Measurements from ENCODE around the gene RMND5A.

DNA sequence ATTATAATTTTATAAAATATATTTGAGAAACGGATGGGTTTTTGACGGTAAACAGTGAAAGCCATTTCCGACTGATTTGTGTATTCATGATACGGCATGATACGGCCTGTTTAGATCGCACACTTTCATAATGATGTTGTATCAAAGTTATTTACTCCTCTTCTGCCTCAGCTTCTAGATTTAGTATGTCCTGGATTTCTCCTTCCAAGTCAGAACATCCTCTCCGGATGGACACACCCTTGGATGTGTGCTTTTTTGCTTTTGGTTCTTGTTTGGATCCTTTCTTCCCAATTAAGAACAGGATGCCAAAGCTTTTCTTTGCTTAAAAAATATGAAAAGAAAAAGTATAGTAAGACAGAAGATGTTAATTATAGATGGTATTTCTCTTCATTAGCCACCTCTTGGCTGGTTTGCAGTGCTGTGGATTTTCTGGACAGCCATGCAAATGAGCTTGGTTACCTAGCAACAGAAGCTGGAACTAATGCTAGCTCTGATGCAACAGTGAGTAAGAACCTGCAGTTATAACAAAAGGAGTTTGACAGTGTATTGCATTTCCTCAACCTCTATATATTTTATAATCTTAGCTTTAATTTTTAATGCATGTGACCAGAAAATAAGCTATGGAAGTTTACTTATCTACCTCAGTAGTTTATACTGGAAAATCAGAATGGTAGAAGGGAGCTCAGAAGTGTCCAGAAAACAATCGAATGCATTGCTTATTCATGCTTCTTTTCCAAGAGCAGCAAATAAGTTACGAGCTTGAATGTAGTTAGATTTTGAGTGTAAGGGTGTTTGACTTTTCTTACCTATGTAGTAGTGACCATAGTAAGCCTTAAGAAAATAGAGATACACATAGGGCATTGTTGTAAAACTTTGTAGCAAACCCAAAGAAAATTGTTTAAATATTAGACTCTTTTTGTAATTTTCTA lies 27.9 kb downstream of the RMND5A start:
- TF ChIP-seq, protein P1, sequence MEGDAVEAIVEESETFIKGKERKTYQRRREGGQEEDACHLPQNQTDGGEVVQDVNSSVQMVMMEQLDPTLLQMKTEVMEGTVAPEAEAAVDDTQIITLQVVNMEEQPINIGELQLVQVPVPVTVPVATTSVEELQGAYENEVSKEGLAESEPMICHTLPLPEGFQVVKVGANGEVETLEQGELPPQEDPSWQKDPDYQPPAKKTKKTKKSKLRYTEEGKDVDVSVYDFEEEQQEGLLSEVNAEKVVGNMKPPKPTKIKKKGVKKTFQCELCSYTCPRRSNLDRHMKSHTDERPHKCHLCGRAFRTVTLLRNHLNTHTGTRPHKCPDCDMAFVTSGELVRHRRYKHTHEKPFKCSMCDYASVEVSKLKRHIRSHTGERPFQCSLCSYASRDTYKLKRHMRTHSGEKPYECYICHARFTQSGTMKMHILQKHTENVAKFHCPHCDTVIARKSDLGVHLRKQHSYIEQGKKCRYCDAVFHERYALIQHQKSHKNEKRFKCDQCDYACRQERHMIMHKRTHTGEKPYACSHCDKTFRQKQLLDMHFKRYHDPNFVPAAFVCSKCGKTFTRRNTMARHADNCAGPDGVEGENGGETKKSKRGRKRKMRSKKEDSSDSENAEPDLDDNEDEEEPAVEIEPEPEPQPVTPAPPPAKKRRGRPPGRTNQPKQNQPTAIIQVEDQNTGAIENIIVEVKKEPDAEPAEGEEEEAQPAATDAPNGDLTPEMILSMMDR (IDR thresholded peaks at IDR 0.05 in 8 of 11, conservative IDR thresholded peaks at IDR 0.05 in 3 of 11), result no peak
- no peak for TF ChIP-seq POLR2A (IDR thresholded peaks at IDR 0.05)
- no peak for TF ChIP-seq POLR2AphosphoS5 (IDR thresholded peaks at IDR 0.05)
